HG03521 (cell line): ENCODE results near the gene UBASH3A.
A peak's percentile ranks its signal among the peaks of the same experiment; 100 is the strongest.

Source experiments
- ATAC-seq: cut with Tn5 transposase; IDR thresholded peaks from one replicate; pipeline ENCODE4 v1.9.1; 2021; ENCODE audit warnings: mild to moderate bottlenecking, moderate library complexity; ENCODE audit not compliant: unreplicated experiment

UBASH3A gene

GRCh38 chr21:42481169-42481568, 77.5 kb downstream of the UBASH3A start:
- no peak for ATAC-seq

DNA sequence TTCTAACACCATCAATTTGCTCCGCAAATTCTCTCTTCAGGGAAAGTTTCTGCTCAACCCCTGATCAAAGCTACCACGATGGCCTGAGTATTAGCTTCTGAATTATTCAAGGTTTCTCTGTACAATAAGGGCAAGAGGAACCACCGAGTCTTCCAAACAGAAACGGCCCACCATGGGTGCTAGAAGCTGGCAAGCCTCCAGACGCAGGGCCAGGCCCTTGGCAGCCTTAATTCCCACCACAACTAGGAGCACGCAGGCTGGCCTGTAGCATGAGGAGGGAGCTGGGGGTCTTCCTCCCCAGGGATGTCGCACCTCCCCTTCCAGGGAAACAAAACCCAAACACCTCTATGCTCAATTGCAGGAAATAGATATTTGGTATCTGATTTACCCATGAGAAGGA, 81.3 kb downstream of the UBASH3A start:
- ATAC-seq: no peak

DNA sequence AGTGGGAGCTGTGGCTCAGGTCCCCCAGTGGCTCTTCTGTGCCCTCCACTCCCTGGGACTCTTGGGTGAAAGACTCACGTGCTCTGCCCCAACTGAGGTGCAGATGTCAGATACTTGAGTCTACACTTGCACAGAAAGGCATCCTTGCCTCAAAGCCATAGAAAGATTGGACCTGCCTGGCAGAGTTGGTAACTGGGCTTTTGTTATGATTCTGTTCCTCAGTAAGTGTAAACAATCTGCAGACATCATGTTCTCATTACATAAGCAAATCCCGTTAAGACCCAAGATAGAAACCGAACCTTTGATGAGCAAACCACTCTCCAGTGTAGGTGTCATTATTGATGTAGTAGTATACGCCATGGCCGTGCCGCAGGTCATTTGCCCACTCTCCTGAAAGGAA, 82.4 kb downstream of the UBASH3A start:
- no peak for ATAC-seq

GRCh38 chr21:42486531-42486930, 82.8 kb downstream of the UBASH3A start:
- ATAC-seq: no peak

- ATAC-seq: no peak
Observed at GRCh38 chr21:42489006-42489563, 85.4 kb downstream of the UBASH3A start.

GRCh38 chr21:42489991-42490390, 86.3 kb downstream of the UBASH3A start:
- no peak for ATAC-seq

GRCh38 chr21:42490720-42491119, 87.0 kb downstream of the UBASH3A start:
- no peak for ATAC-seq

DNA sequence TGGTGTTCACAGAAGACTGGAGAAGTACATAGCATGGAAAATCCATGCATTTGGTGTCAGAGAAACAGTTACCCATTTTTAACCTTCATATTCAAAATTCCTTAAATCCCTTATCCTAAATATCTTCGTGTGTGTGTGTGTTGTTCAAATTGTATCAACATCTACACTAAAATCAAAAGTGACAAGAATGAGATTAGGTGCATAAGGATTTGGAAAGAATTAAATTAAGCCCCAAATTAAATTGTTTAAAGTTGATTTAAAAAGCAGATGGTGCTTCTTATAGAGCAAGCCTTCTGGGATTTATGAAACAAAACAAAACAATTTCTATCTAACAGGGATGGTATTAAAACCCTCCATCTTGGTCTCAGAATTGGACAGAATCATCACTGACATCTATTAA, 87.6 kb downstream of the UBASH3A start:
- ATAC-seq: no peak

- ATAC-seq: no peak
Observed at GRCh38 chr21:42492201-42492600, 88.5 kb downstream of the UBASH3A start.

DNA sequence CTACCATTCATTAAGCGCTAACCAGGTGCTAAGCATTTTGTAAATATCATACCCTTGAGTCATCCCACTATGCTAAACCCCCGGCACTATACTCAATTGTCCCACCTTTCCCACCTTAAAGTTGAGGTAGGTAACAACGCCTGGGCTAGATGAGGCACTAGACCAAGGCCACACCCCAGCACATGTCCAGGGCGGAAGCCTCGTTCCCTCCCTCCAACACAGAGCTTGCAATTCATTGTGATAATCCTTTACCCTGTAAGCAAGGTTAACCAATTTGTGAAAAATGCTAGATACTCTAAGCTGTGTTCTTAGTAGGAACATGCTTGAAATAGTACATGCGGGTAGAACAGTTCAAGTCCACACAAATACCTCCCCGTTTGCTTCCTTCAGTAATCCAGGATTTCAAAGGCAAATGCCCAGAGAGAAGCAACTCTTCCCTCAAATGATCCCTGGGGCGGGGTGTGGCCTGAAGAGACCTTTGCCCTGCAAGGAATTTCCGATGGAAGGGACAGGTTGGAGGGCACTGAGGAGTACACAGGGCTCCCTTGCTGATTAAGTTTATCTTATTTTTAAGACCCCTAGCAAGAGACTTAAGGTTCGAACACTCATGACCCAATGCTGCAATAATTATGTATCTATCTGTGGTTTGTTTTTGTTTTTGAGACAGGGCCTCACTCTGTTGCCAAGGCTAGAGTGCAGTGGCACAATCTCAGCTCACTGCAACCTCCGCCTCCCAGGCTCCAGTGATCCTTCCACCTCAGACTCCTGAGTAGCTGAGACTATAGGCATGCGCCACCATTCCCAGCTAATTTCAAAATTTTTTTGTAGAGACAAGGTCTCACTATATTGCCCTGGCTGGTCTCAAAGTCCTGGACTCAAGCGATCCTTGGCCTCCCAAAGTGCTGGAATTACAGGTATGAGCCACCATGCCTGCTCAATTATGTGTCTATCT, 89.7 kb downstream of the UBASH3A start:
- no peak for ATAC-seq

GRCh38 chr21:42495027-42495426, 91.3 kb downstream of the UBASH3A start:
- ATAC-seq: no peak

- no peak for ATAC-seq
Observed at GRCh38 chr21:42495765-42496119, 92.0 kb downstream of the UBASH3A start.

DNA sequence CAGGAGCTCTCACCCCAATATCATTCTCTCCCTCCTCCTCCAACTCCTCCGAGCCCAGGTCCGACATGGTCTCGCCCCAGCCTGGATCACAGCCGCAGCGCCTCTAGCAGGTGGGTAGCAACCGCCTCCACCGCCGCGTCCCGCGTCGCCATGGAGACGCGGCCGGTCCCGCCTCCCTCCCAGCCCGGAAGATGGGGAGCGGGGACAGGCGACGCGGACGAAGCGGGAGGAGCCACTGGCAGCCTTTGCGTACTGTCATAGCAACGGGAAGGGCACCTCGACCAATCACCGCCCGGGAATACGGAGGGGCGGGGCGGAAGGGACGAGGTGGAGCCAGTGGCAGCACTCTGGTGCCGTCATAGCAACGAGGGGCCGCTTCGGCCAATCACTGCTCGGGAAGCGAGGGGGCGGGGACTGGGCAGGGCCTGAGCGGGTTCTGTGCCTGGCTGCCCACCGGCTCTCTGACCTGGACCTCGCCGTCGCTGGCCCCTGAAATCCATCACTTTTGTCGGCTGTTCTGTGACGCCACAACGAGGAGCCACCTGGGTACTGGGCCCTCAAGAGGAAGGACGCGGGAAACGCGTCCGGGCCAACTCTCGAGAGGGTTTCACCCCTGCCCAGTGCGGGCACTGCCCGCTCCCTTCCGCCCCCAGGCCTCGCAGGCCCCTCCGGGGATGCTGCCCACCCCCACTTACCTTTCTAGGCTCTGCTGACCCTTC, 92.6 kb downstream of the UBASH3A start, which contains the start of gene RSPH1:
RSPH1 (minus strand) TSS at position 105 of the 719 bp plus-strand sequence; CDS start at position 67, 38 bp downstream.
- ATAC-seq: peak; percentile 97

DNA sequence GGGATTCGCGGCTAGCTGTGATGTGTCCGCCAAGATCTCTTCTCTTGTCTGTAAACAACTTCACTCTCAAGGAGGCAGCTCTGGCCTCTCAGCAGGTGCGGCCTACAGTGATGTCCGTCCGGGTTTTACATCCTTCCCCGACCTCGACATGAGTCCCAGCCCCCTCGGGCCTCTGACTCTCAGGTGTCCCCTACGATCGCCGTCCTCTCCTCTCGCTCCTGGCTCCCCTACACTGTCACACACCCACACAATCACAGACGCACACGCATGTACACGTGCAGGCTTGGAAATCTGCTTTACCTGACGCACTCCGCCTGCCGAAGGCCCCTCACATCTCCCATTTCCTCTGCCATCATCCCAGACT, 93.1 kb downstream of the UBASH3A start:
- ATAC-seq: no peak
